Calu3 (cell line): ENCODE measurements around the gene CFAP68. TPM values are rescaled to one million over a fixed set of nuclear protein-coding genes. Genes with fewer than 3 reads are reported as not detected.

ENCODE experiments used
- BruUV-seq: library from RNA; stranded (reverse); fragments of 400-500 nt; replicated peaks from 2 replicates; lab custom pipeline; 2021; lab: Mats Ljungman, UMichigan
- CTCF ChIA-PET: fragments of 300-600 bp; sonication (Branson Sonifier 250); formaldehyde crosslinking; loops from one replicate; lab custom pipeline; 2022; ENCODE audit warnings: antibody characterized with exemption; lab: Charles Lee
- DNase-seq: peaks from one replicate; pipeline ENCODE4 v3.0.0; 2022
- H3K27ac Mint-ChIP-seq: one replicate; pipeline ENCODE4 v1.8.0; 2022; ENCODE audit warnings: mixed read lengths; ENCODE audit not compliant: unreplicated experiment
- H3K27me3 Mint-ChIP-seq: one replicate; pipeline ENCODE4 v1.8.0; 2022; ENCODE audit warnings: mixed read lengths; ENCODE audit not compliant: unreplicated experiment
- H3K36me3 Mint-ChIP-seq: one replicate; pipeline ENCODE4 v1.8.0; 2022; ENCODE audit warnings: mild to moderate bottlenecking, moderate library complexity, mixed read lengths; ENCODE audit not compliant: insufficient read depth, unreplicated experiment
- H3K4me1 Mint-ChIP-seq: one replicate; pipeline ENCODE4 v1.8.0; 2022; ENCODE audit warnings: mild to moderate bottlenecking, low read depth, mixed read lengths; ENCODE audit not compliant: unreplicated experiment
- H3K4me3 Mint-ChIP-seq: one replicate; pipeline ENCODE4 v1.8.0; 2022; ENCODE audit warnings: mild to moderate bottlenecking, low read depth, moderate library complexity, mixed read lengths; ENCODE audit not compliant: unreplicated experiment
- H3K9me3 Mint-ChIP-seq: one replicate; pipeline ENCODE4 v1.8.0; 2022; ENCODE audit warnings: low read depth, mixed read lengths; ENCODE audit not compliant: unreplicated experiment
- intact Hi-C: fragments of 100-400 bp; cut with micrococcal nuclease; formaldehyde crosslinking; loops from one replicate; pipeline ENCODE4 v1.10.0; 2022; ENCODE audit not compliant: unreplicated experiment
- total RNA-seq: library from RNA; stranded (reverse); gene quantifications from 2 replicates; pipeline ENCODE4 v1.2.3, GENCODE V29; 2022
- TF ChIP-seq, protein P1 (sequence below): fragments of 200-600 bp; IDR thresholded peaks from one replicate; pipeline ENCODE4 v1.8.0; 2022; ENCODE audit warnings: antibody characterized with exemption; ENCODE audit not compliant: unreplicated experiment

The CFAP68 gene
- total RNA-seq, 1 experiment from 2014 or later = 28.1 TPM

DNA sequence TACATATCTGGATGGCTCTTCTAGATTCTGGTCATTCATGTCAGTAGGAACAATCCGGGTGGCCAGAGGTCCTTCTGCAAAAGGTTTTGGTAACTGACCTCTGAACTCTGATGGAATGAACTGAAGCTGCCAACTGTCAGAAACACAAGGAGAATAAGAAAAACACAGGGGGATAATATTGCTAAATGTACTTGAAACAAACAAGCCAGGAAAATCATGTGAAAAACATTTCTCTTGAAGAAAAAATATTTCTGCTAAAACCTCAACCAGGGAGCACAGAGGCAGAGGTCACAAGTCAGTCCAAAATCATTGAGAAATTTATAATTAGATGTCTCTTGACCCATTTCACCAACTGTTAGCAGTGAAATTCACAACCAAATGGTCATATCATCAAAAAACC is 43.2 kb upstream of the CFAP68 start:
- CTCF ChIA-PET = interaction anchor here (0.6 kb wide), 1 partner anchor 17 kb away, joined by 3 read pairs; no protein-coding TSS in a partner anchor
- Mint-ChIP-seq H3K27me3 (no peaks in the 10 kb centered on the region), H3K36me3 (no peaks in the 10 kb centered on the region), H3K27ac (peak overlapping the region; percentile 44), H3K4me1 (peaks cover 18% of the 10 kb centered on the region), H3K9me3 (no peaks in the 10 kb centered on the region), H3K4me3 (no peak overlapping the region)
- no TSS peak for BruUV-seq
- intact Hi-C loops = no loop called here
- no peak for DNase-seq
- TF ChIP-seq, protein P1, sequence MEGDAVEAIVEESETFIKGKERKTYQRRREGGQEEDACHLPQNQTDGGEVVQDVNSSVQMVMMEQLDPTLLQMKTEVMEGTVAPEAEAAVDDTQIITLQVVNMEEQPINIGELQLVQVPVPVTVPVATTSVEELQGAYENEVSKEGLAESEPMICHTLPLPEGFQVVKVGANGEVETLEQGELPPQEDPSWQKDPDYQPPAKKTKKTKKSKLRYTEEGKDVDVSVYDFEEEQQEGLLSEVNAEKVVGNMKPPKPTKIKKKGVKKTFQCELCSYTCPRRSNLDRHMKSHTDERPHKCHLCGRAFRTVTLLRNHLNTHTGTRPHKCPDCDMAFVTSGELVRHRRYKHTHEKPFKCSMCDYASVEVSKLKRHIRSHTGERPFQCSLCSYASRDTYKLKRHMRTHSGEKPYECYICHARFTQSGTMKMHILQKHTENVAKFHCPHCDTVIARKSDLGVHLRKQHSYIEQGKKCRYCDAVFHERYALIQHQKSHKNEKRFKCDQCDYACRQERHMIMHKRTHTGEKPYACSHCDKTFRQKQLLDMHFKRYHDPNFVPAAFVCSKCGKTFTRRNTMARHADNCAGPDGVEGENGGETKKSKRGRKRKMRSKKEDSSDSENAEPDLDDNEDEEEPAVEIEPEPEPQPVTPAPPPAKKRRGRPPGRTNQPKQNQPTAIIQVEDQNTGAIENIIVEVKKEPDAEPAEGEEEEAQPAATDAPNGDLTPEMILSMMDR = no peak

DNA sequence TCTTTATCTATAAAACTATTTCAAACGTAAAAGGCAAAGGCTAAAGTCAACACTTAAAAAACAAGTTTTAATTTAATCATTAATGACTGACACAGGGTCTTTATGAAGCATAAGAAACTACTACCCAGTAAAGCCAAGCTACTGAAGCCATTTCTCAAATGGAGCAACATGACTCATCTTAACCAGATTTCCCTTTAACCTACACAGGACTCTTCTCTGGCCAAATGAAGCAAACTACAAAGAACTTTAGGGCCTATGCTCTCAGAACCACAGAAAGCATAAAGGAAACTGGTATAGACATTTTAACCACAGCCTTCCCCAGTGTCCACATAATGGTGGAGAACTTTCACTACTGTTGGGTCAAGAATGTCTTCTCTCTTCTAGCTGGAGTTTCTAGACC is 42.6 kb upstream of the CFAP68 start:
- CTCF ChIA-PET = interaction anchor here (0.6 kb wide), 1 partner anchor 18 kb away, joined by 3 read pairs; no protein-coding TSS in a partner anchor
- TF ChIP-seq, protein P1 = no peak
- no peaks in the 10 kb centered on the region for H3K36me3 Mint-ChIP-seq
- H3K4me1 Mint-ChIP-seq = peaks cover 18% of the 10 kb centered on the region
- no peaks in the 10 kb centered on the region for H3K27me3 Mint-ChIP-seq
- H3K9me3 Mint-ChIP-seq = no peaks in the 10 kb centered on the region
- BruUV-seq = no TSS peak
- intact Hi-C loops = no loop called here
- no peak overlapping the region for H3K27ac Mint-ChIP-seq
- no peak overlapping the region for H3K4me3 Mint-ChIP-seq
- no peak for DNase-seq

DNA sequence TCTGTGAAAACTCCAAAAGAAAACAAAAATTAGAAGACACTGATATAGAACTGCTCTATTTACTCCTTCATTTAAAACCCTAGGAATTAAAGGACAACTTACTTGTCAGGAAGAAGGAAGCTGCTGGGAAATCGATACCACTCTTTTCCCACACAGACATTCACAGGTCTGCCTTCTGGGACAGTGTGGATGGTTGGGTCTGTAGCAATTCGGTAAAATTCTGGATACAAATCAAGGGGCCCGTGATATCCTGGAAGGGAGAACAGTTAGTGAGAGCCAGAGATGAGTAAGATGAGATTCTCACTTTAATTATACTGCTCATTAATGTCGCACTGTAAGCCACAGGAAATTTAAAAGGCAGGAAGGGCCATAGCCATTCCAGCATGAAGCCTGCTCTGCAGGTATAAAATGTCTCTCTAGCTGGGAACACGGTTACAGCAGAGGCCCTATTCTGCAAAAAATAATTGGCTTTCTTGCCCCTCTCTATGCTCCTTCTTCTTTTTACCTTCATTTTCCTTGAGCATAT is 41.9 kb upstream of the CFAP68 start:
- CTCF ChIA-PET = no interaction called here
- DNase-seq = no peak
- no TSS peak for BruUV-seq
- Mint-ChIP-seq H3K27me3 (no peaks in the 10 kb centered on the region), H3K36me3 (no peaks in the 10 kb centered on the region), H3K9me3 (no peaks in the 10 kb centered on the region), H3K4me3 (no peak overlapping the region), H3K4me1 (peaks cover 18% of the 10 kb centered on the region), H3K27ac (no peak overlapping the region)
- TF ChIP-seq, protein P1 = no peak
- intact Hi-C loops = no loop called here

DNA sequence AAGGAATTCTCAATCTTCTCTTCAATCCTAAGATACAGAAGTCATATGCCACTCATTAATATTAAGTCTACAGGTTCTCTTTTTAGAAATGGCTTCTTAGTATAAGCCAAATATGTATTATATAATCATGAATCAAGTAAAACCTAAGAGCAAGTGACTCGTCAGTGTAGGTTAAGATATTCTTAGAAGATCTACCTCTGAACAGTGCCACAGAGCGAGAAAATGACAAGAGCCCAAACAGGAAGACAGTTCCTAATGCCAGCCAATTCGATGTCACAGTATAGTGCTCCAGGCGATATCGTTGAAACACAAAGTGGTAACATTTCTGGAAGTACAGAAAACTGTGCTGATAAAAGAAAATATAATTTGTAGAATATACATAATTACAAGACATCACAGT is 41.3 kb upstream of the CFAP68 start:
- peaks cover 18% of the 10 kb centered on the region for H3K4me1 Mint-ChIP-seq
- H3K9me3 Mint-ChIP-seq = no peaks in the 10 kb centered on the region
- DNase-seq = no peak
- H3K27me3 Mint-ChIP-seq = no peaks in the 10 kb centered on the region
- BruUV-seq = no TSS peak
- H3K4me3 Mint-ChIP-seq = no peak overlapping the region
- intact Hi-C loops = no loop called here
- CTCF ChIA-PET = no interaction called here
- H3K27ac Mint-ChIP-seq = no peak overlapping the region
- no peaks in the 10 kb centered on the region for H3K36me3 Mint-ChIP-seq
- TF ChIP-seq, protein P1 = no peak
